HG03139 (cell line): ENCODE results near the gene NRSN1.
"Not testable (repeated sequence)": the region's sequence is repeated elsewhere in the genome, so short reads cannot be mapped to it uniquely, and the experiment has no call there.

ENCODE experiments used
- ATAC-seq: cut with Tn5 transposase; IDR thresholded peaks from one replicate; pipeline ENCODE4 v1.9.1; 2021; ENCODE audit not compliant: unreplicated experiment

NRSN1 gene

DNA sequence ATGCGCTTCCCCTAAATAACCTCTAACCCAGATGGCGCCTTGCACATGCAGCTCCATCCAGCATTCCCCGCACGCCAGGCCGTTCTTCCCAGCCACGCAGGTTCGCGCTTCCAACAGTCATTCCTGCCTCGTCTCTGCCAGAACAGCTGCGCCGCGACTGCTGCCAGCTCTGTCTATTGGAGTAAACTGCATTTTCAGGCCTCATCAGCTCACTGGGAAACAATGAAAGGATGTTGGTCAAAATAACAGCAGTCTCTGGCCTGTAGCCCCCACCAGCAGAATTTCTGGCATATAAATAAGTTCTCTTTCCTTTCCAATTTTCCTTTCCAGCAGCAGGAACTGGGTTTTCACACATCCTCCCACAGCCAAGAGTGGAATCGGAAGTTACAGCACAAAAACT is 14.6 kb downstream of the NRSN1 start:
- ATAC-seq, result no peak

GRCh38 chr6:24142733-24143132 is 16.7 kb downstream of the NRSN1 start:
- ATAC-seq, result not testable (repeated sequence)

GRCh38 chr6:24145690-24146131 is 19.7 kb downstream of the NRSN1 start:
- no peak for ATAC-seq

DNA sequence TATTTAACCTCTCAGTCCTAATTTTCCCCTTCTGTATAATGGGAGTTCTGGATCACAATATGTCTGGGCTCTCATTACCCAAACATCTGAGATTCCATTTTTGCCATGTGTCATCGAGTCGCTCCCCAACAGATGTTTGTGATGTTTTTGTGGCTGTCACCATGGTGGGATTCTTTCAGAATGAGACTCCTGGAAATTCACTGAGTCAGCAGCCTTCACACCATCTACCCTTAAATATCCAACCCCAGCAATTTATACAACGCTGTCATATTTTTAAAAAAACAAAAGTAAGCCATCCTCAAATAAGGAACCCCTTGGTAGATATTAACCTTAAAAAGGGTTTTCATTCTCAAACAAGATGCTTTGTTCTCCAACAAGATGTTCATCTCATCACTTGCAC is 20.9 kb downstream of the NRSN1 start:
- ATAC-seq, result no peak

GRCh38 chr6:24147511-24148153 is 21.6 kb downstream of the NRSN1 start:
- no peak for ATAC-seq

- no peak for ATAC-seq
Observed at GRCh38 chr6:24148154-24148570, 22.1 kb downstream of the NRSN1 start.

- no peak for ATAC-seq
Observed at GRCh38 chr6:24148684-24149083, 22.7 kb downstream of the NRSN1 start.

- ATAC-seq, result no peak
Observed at GRCh38 chr6:24149296-24149695, 23.3 kb downstream of the NRSN1 start.

DNA sequence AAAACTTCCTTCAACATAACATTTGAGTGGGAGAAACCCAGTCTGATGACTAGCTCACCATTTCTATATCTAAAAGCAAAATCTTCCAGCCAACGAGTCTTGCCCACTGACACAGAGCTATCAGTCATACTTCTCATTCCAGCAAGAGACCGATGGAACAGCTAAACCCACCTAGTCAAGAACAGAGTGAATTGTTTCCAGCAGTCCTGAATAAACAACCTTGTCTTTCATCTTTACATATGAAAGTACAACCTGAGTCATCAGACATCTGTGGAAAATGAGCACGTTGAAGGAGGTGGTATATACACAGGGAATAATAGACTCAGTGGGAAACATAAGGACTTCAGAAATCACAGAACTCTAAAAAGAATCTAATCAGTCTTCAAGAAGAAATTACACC is 23.8 kb downstream of the NRSN1 start:
- ATAC-seq, result no peak

- ATAC-seq, result no peak
Observed at GRCh38 chr6:24152014-24152413, 26.0 kb downstream of the NRSN1 start.

GRCh38 chr6:24154121-24154520 is 28.1 kb downstream of the NRSN1 start:
- ATAC-seq, result no peak

- no peak for ATAC-seq
Observed at GRCh38 chr6:24157886-24158285, 31.9 kb downstream of the NRSN1 start.

DNA sequence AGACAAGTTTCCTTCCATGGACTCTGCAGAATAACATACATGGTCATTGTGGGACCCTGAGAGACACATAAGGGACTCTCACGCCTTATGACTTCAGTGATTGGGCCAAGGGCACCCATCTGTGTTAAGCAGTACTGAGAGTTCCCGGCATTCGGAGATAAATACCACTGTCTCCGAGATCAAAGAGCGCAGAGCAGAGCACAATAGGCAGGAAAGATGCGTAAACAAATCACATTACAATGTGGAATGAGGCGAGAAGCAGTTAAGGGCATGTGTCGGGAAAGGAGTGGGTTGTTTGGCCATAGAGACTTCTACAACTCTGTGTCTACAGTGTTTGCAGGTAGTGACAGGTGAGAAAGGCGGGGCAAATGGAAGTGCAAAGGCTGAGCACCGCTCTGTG is 57.6 kb downstream of the NRSN1 start:
- ATAC-seq, result no peak

GRCh38 chr6:24186349-24186748 is 60.3 kb downstream of the NRSN1 start:
- no peak for ATAC-seq

DNA sequence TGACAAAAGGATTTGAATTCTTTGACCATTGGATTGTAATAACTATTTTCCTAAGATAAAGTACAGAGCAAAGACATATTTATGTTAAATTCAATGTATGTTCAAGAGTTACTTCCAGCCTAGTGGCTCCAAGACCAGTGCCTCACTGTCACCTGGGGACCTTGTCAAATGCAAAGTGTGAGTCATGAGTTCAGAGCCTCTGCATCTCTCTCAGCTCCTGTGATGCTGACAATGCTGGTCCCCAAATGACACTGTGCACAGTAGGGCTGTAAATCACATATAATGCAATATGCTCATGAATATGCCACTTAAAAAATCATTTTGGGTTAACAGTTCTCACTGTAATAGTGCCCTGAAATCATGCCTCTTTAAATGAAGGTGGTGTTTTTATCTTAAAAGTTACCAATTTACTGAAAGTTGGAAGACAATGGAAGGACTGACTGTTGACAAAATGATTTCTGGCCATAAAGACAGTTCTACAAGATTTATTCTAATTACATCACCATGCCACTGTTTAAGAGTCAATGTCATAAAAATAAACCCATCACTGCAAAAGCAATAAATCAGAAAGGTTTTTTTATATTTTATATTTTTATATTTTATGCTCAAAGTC is 62.1 kb downstream of the NRSN1 start:
- no peak for ATAC-seq

GRCh38 chr6:24188578-24189080 is 62.6 kb downstream of the NRSN1 start:
- ATAC-seq, result no peak

DNA sequence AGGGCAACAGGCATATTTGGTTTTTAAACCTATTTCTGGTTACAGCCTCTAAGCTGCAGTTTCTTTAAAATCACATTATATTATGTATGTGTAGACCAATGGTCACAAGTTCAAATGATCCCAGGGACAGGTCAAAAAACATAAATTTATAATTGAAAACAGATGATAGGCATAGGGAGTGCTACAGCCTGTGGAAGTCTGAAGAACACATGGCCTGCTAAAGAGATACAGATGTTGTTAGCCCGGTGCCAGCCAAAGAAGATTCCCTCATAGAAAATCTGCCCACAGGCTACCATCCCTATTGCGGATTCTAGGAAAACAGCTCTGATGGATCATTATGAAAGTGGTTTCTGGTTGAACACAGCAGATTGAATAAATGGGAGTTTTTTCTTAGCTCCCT is 65.3 kb downstream of the NRSN1 start:
- no peak for ATAC-seq

GRCh38 chr6:24193364-24193763 is 67.3 kb downstream of the NRSN1 start:
- no peak for ATAC-seq

DNA sequence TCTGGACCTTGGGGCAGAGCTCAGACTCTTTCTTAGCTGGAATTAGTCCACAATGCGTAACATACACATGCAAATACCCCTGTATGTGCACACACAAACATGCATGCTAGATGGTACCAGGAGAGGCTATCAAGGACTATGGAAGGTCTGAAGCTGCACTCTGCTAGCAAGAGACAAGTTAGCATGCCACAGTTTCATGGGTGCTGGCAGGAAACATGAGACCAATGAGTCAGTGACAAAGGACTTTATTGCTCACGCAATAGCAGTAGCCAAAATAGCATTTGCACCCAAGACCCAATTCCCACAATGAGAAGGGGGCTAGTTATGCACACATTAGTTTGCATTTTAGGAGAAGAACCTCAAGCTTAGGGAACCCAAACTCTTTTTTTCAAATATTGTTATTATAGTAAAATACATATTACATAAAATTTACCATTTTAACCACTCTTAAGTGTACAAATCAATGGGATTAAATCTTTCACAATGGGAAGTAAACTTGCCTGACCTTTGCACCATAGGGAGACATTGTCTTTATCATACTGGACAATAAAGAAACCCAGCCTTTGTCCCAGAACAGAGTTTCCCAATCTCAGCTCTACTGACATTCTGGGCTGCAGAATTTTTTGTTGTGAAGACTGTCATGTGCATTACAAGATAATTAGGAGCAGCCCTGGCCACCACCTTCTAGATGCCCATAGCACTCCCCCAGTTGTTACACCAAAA is 69.1 kb downstream of the NRSN1 start:
- no peak for ATAC-seq

DNA sequence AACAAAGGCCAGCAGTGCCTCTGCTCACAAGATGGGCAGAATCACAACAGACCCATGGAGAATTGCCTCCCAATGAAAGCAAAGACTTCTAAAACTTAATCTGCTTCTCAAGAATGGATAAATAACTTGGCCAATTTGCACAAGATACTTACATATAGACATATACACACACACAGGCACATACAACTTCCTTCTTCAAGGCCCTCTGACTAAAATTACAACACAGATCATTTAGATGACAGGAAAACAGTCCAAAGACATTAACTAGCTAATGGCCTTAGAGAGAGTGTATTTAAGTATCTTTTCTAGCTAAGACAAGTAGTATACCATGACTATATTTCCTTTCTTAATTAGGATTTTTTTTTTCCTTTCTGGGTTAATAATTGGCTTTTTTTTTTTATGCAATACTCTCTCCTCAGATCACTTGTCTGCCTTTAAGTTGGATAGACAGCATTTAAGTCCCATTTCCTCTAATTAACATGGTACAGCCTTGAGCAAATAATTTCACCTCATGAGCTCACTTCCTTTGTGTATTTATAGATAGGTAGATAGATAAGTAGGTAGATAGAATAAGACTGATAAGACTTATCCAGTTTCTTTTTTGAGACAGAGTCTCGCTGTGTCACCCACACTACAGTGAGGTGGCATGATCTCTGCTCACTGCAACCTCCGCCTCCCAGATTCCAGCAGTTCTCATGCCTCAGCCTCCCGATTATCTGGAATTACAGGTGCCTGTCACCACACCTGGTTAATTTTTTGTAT is 70.0 kb downstream of the NRSN1 start:
- ATAC-seq, result no peak
